DND-41 (cell line): ENCODE measurements around the gene HTD2.
"Not testable (repeated sequence)": the region's sequence is repeated elsewhere in the genome, so short reads cannot be mapped to it uniquely, and the experiment has no call there.

Experiments used
- EZH2 ChIP-seq: IDR thresholded peaks from 3 replicates; pipeline ENCODE4 v1.6.1; 2012; ENCODE audit warnings: borderline replicate concordance, low read depth, mild to moderate bottlenecking, moderate library complexity, low read length, inconsistent platforms; ENCODE audit not compliant: severe bottlenecking
- TF ChIP-seq, protein P1 (sequence below): IDR thresholded peaks from 2 replicates; pipeline ENCODE4 v1.5.1; 2012; ENCODE audit warnings: borderline replicate concordance, low read length, moderate library complexity, mild to moderate bottlenecking; ENCODE audit not compliant: poor library complexity, severe bottlenecking; ENCODE audit errors: extremely low read depth

- TF ChIP-seq, protein P1, sequence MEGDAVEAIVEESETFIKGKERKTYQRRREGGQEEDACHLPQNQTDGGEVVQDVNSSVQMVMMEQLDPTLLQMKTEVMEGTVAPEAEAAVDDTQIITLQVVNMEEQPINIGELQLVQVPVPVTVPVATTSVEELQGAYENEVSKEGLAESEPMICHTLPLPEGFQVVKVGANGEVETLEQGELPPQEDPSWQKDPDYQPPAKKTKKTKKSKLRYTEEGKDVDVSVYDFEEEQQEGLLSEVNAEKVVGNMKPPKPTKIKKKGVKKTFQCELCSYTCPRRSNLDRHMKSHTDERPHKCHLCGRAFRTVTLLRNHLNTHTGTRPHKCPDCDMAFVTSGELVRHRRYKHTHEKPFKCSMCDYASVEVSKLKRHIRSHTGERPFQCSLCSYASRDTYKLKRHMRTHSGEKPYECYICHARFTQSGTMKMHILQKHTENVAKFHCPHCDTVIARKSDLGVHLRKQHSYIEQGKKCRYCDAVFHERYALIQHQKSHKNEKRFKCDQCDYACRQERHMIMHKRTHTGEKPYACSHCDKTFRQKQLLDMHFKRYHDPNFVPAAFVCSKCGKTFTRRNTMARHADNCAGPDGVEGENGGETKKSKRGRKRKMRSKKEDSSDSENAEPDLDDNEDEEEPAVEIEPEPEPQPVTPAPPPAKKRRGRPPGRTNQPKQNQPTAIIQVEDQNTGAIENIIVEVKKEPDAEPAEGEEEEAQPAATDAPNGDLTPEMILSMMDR, result not testable (repeated sequence)
- TF ChIP-seq EZH2, result not testable (repeated sequence)
Observed at GRCh38 chr3:58273362-58273761, 33.0 kb upstream of the HTD2 start.
